ENCODE data around the gene SEMA3A.

SEMA3A gene

GRCh38 chr7:84111842-84112241 is 82.7 kb downstream of the SEMA3A start:
- no peak for DNase-seq (ENCODE audit: low read depth in 3 of 3)

GRCh38 chr7:84110400-84110799 is 84.2 kb downstream of the SEMA3A start:
- no peak for DNase-seq (ENCODE audit: low read depth in 3 of 3)

GRCh38 chr7:84108787-84109186 is 85.8 kb downstream of the SEMA3A start:
- no peak for DNase-seq (ENCODE audit: low read depth in 3 of 3)

- DNase-seq (ENCODE audit: low read depth in 3 of 3), result no peak
Measured at GRCh38 chr7:84108119-84108518, 86.5 kb downstream of the SEMA3A start.

GRCh38 chr7:84107259-84107658 is 87.3 kb downstream of the SEMA3A start:
- no peak for DNase-seq (ENCODE audit: low read depth in 3 of 3)

GRCh38 chr7:84106291-84106690 is 88.3 kb downstream of the SEMA3A start:
- no peak for DNase-seq (ENCODE audit: low read depth in 3 of 3)

GRCh38 chr7:84105586-84105985 is 89.0 kb downstream of the SEMA3A start:
- no peak for DNase-seq (ENCODE audit: low read depth in 3 of 3)

GRCh38 chr7:84104826-84105225 is 89.8 kb downstream of the SEMA3A start:
- DNase-seq (ENCODE audit: low read depth in 3 of 3), result no peak

GRCh38 chr7:84102213-84102612 is 92.4 kb downstream of the SEMA3A start:
- DNase-seq (ENCODE audit: low read depth in 3 of 3), result no peak

- DNase-seq (ENCODE audit: low read depth in 3 of 3), result no peak
Measured at GRCh38 chr7:84100866-84101265, 93.7 kb downstream of the SEMA3A start.

- no peak for DNase-seq (ENCODE audit: low read depth in 3 of 3)
Measured at GRCh38 chr7:84095971-84096370, 98.6 kb downstream of the SEMA3A start.

GRCh38 chr7:84092207-84092606 is 102.4 kb downstream of the SEMA3A start:
- DNase-seq (ENCODE audit: low read depth in 3 of 3), result no peak

GRCh38 chr7:84091318-84091717 is 103.3 kb downstream of the SEMA3A start:
- DNase-seq (ENCODE audit: low read depth in 3 of 3), result no peak

GRCh38 chr7:84088802-84089201 is 105.8 kb downstream of the SEMA3A start:
- no peak for DNase-seq (ENCODE audit: low read depth in 3 of 3)

GRCh38 chr7:84085998-84086397 is 108.6 kb downstream of the SEMA3A start:
- DNase-seq (ENCODE audit: low read depth in 3 of 3), result no peak

GRCh38 chr7:84085147-84085546 is 109.4 kb downstream of the SEMA3A start:
- DNase-seq (ENCODE audit: low read depth in 3 of 3), result no peak

GRCh38 chr7:84083846-84084245 is 110.7 kb downstream of the SEMA3A start:
- DNase-seq (ENCODE audit: low read depth in 3 of 3), result no peak

GRCh38 chr7:84081973-84082522 is 112.5 kb downstream of the SEMA3A start:
- DNase-seq (ENCODE audit: low read depth in 3 of 3), result no peak

- DNase-seq (ENCODE audit: low read depth in 3 of 3), result no peak
Measured at GRCh38 chr7:84077336-84077735, 117.3 kb downstream of the SEMA3A start.

- no peak for DNase-seq (ENCODE audit: low read depth in 3 of 3)
Measured at GRCh38 chr7:84076219-84076618, 118.4 kb downstream of the SEMA3A start.

- no peak for DNase-seq (ENCODE audit: low read depth in 3 of 3)
Measured at GRCh38 chr7:84073186-84073875, 121.3 kb downstream of the SEMA3A start.

GRCh38 chr7:84070770-84071169 is 123.8 kb downstream of the SEMA3A start:
- no peak for DNase-seq (ENCODE audit: low read depth in 3 of 3)

- no peak for DNase-seq (ENCODE audit: low read depth in 3 of 3)
Measured at GRCh38 chr7:84069999-84070500, 124.5 kb downstream of the SEMA3A start.

GRCh38 chr7:84069033-84069432 is 125.6 kb downstream of the SEMA3A start:
- no peak for DNase-seq (ENCODE audit: low read depth in 3 of 3)

All from stimulated activated CD4-positive, alpha-beta T cell treated with anti-CD3 and anti-CD28 coated beads, TNF-alpha, amount 100 ng/mL, for 4 hours (primary cell).